NCI-H2029 treated with DMSO at 0.1 percent for 48 hours (cell line): ENCODE measurements around the gene FGF19.

Source experiments
- DNase-seq: peaks from one replicate; lab custom pipeline; 2025; lab: John Stamatoyannopoulos, UW

The FGF19 gene

GRCh38 chr11:69716891-69717747 lies 13.3 kb upstream of the FGF19 start:
- no peak for DNase-seq

- DNase-seq = no peak
Measured at GRCh38 chr11:69716099-69716498, 12.3 kb upstream of the FGF19 start.

- DNase-seq = no peak
Measured at GRCh38 chr11:69715446-69715845, 11.6 kb upstream of the FGF19 start.

GRCh38 chr11:69711822-69712801 lies 8.3 kb upstream of the FGF19 start:
- no peak for DNase-seq

- DNase-seq = no peak
Measured at GRCh38 chr11:69708736-69709401, 5.0 kb upstream of the FGF19 start.

GRCh38 chr11:69707176-69707575 lies 3.4 kb upstream of the FGF19 start:
- no peak for DNase-seq

GRCh38 chr11:69705901-69706787 lies 2.3 kb upstream of the FGF19 start:
- no peak for DNase-seq

- no peak for DNase-seq
Measured at GRCh38 chr11:69705351-69705811, 1.6 kb upstream of the FGF19 start.

GRCh38 chr11:69704508-69705253 lies 859 bp upstream of the FGF19 start:
- DNase-seq = no peak

GRCh38 chr11:69703453-69703767 lies 412 bp downstream of the FGF19 start:
- no peak for DNase-seq

GRCh38 chr11:69702769-69703452 lies 911 bp downstream of the FGF19 start:
- DNase-seq = no peak

- DNase-seq = no peak
Measured at GRCh38 chr11:69702239-69702691, 1.6 kb downstream of the FGF19 start.

GRCh38 chr11:69700278-69701140 lies 3.3 kb downstream of the FGF19 start:
- peak; percentile 79 for DNase-seq

- DNase-seq = peak; percentile 50
Measured at GRCh38 chr11:69699213-69699612, 4.6 kb downstream of the FGF19 start.

- no peak for DNase-seq
Measured at GRCh38 chr11:69698362-69698761, 5.5 kb downstream of the FGF19 start.

- DNase-seq = no peak
Measured at GRCh38 chr11:69697861-69698260, 6.0 kb downstream of the FGF19 start.

- no peak for DNase-seq
Measured at GRCh38 chr11:69697469-69697843, 6.4 kb downstream of the FGF19 start.

GRCh38 chr11:69696749-69697468 lies 6.9 kb downstream of the FGF19 start:
- DNase-seq = peak; percentile 81
